Loucy (cell line): ENCODE results near the gene ZIC4.

Source experiments
- H2AFZ ChIP-seq: fragments of 200-600 bp; sonication (generic); 2 replicates; pipeline ENCODE4 v1.6.0; 2016; ENCODE audit warnings: antibody characterized with exemption, mild to moderate bottlenecking, low read length, moderate library complexity
- H3F3A ChIP-seq: fragments of 200-600 bp; 2 replicates; pipeline ENCODE4 v1.6.0; 2016; ENCODE audit warnings: antibody characterized with exemption, low read depth, mild to moderate bottlenecking
- H3K27me3 ChIP-seq: fragments of 200-600 bp; sonication (generic); 2 replicates; pipeline ENCODE4 v1.6.1; 2014; ENCODE audit warnings: low read length, mild to moderate bottlenecking; ENCODE audit not compliant: insufficient read depth, poor library complexity, severe bottlenecking
- H3K36me3 ChIP-seq: fragments of 200-600 bp; sonication (generic); 2 replicates; pipeline ENCODE4 v1.6.1; 2016; ENCODE audit warnings: low read length; ENCODE audit not compliant: insufficient read depth
- H3K4me1 ChIP-seq: fragments of 200-600 bp; sonication (generic); 2 replicates; pipeline ENCODE4 v1.5.1; 2014; ENCODE audit warnings: low read length, mild to moderate bottlenecking; ENCODE audit not compliant: insufficient read depth, poor library complexity, severe bottlenecking
- H3K4me2 ChIP-seq: fragments of 200-600 bp; sonication (generic); 2 replicates; pipeline ENCODE4 v1.6.0; 2014; ENCODE audit warnings: antibody characterized with exemption, low read length, low read depth, mild to moderate bottlenecking; ENCODE audit not compliant: poor library complexity, severe bottlenecking
- H3K4me3 ChIP-seq: fragments of 200-600 bp; sonication (generic); 2 replicates; pipeline ENCODE4 v1.5.1; 2014; ENCODE audit warnings: low read length, mild to moderate bottlenecking, mixed read lengths; ENCODE audit not compliant: poor library complexity, severe bottlenecking
- H3K79me2 ChIP-seq: fragments of 200-600 bp; sonication (generic); 2 replicates; pipeline ENCODE4 v1.6.1; 2014; ENCODE audit warnings: low read length; ENCODE audit not compliant: insufficient read depth
- H3K9ac ChIP-seq: fragments of 200-600 bp; sonication (generic); 2 replicates; pipeline ENCODE4 v1.6.0; 2014; ENCODE audit warnings: mild to moderate bottlenecking, low read depth, low read length, moderate library complexity; ENCODE audit not compliant: poor library complexity, severe bottlenecking
- H3K9me2 ChIP-seq: fragments of 200-600 bp; sonication (generic); replicated peaks from 2 replicates; pipeline ENCODE4 v1.6.1; 2016; ENCODE audit warnings: low read depth, low read length, mixed read lengths
- H3K9me3 ChIP-seq: fragments of 200-600 bp; sonication (generic); 2 replicates; pipeline ENCODE4 v1.6.1; 2014; ENCODE audit warnings: mild to moderate bottlenecking, antibody characterized with exemption, low read length, low read depth; ENCODE audit not compliant: insufficient read depth
- H4K20me1 ChIP-seq: fragments of 200-600 bp; sonication (generic); 2 replicates; pipeline ENCODE4 v1.6.0; 2014; ENCODE audit warnings: antibody characterized with exemption, low read length, mild to moderate bottlenecking; ENCODE audit not compliant: insufficient read depth, poor library complexity, severe bottlenecking
- EZH2phosphoT487 ChIP-seq: fragments of 200-600 bp; IDR thresholded peaks from 2 replicates; pipeline ENCODE4 v1.6.1; 2018; ENCODE audit warnings: antibody characterized with exemption, mild to moderate bottlenecking, moderate library complexity, borderline replicate concordance
- TF ChIP-seq, protein P1 (sequence below): fragments of 200-600 bp; sonication (generic); conservative IDR thresholded peaks from 2 replicates; pipeline ENCODE4 v1.5.1; 2014; ENCODE audit warnings: mild to moderate bottlenecking, antibody characterized with exemption, low read length

The ZIC4 gene

DNA sequence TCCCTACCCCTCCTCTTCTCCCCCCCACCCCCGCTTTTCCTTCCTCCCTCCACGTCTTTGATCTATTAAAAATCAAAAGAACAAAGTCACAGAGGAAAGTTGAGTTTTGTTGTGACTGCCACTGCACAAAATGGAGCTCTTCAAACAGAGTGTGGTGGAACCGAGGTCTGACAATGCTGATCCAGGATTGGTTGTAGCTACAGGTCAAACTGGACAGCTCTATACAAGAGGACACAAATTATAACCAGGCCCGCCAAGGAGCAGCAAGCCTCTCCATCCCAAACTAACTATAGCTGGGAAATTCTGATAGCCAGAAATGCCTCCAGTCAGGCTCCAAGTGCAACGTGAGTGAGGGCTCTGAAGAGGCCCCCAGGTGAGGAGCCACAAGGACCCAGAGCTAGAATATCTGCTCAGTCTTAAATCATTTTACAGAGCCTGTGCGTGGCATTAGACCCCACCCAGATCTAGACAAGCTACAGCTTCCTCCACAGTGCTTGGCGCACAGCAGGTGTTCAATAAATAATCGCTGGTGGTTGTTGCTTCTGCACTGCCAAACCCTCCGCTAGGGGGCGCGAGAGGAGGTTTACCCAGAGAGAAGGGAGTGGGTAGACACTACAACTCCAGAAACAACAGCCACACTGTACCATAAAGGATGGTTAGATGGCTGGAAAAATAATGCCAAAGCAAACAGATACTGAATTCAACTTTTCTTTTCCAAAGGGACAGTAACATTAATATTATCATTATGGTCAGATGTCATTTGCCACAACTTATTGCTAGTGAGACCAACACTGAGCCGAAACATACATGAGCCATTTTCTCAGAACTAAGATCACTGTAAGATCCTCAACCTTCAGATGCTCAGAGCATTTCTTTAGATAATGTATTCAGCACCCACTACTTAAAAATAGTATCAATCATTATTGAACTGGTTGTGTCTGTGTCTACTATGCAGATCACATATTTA lies 44.6 kb downstream of the ZIC4 start:
- H3K36me3 ChIP-seq = no peaks in the 10 kb centered on the region
- H3K9me3 ChIP-seq = no peaks in the 10 kb centered on the region
- H4K20me1 ChIP-seq = no peaks in the 10 kb centered on the region
- H3K4me1 ChIP-seq = no peaks in the 10 kb centered on the region
- H2AFZ ChIP-seq = no peak overlapping the region
- no peak overlapping the region for H3K4me2 ChIP-seq
- H3K9ac ChIP-seq = no peak overlapping the region
- H3F3A ChIP-seq = no peaks in the 10 kb centered on the region
- no peaks in the 10 kb centered on the region for H3K9me2 ChIP-seq
- no peaks in the 10 kb centered on the region for H3K79me2 ChIP-seq
- no peak overlapping the region for H3K4me3 ChIP-seq
- no peaks in the 10 kb centered on the region for H3K27me3 ChIP-seq
- no peak for TF ChIP-seq EZH2phosphoT487
- TF ChIP-seq, protein P1, sequence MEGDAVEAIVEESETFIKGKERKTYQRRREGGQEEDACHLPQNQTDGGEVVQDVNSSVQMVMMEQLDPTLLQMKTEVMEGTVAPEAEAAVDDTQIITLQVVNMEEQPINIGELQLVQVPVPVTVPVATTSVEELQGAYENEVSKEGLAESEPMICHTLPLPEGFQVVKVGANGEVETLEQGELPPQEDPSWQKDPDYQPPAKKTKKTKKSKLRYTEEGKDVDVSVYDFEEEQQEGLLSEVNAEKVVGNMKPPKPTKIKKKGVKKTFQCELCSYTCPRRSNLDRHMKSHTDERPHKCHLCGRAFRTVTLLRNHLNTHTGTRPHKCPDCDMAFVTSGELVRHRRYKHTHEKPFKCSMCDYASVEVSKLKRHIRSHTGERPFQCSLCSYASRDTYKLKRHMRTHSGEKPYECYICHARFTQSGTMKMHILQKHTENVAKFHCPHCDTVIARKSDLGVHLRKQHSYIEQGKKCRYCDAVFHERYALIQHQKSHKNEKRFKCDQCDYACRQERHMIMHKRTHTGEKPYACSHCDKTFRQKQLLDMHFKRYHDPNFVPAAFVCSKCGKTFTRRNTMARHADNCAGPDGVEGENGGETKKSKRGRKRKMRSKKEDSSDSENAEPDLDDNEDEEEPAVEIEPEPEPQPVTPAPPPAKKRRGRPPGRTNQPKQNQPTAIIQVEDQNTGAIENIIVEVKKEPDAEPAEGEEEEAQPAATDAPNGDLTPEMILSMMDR = peak; percentile 92

DNA sequence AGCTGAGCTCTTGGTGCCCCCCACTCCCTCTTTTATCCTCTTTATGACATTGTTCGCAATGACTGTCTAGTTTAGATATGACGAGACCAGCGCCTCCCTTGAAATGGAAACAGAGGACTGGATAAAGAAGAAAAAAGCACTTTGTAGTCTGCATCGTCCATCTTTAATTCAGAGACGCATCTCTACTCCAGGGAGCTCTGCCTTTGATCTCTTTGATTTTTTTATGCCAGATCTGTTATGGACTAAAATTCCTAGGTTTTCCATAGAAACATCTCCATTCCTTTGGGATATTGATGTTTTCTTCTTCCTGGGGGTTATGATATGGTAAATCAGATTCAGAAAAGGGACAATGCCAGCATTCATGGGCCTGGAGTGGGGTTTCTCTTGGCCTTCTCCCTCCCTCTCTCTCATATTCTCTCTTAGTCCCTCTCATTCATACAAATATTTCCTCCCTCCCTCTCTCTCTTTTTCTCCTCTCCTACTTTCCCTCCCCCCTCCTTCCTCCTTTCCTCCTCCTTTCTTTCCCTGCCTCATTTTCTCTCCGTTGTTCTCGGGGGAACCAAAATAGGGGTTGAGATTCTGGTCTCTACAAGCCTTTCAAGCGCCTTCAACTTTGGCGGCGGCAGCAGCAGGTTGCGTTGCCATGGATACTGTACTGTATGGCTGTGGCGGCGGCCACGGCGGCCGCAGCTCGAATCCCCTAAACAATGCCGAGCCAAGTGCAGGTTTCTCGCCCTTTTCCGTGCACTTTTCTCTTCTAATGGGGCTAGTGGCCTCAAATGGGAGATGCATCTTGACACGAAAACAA lies 45.5 kb downstream of the ZIC4 start:
- no peaks in the 10 kb centered on the region for H3K27me3 ChIP-seq
- H3K4me1 ChIP-seq = no peaks in the 10 kb centered on the region
- no peak overlapping the region for H3K4me3 ChIP-seq
- H3K79me2 ChIP-seq = no peaks in the 10 kb centered on the region
- no peaks in the 10 kb centered on the region for H3K9me3 ChIP-seq
- TF ChIP-seq EZH2phosphoT487 = no peak
- TF ChIP-seq, protein P1 = no peak
- H4K20me1 ChIP-seq = no peaks in the 10 kb centered on the region
- H2AFZ ChIP-seq = no peak overlapping the region
- no peak overlapping the region for H3K9ac ChIP-seq
- no peaks in the 10 kb centered on the region for H3F3A ChIP-seq
- H3K4me2 ChIP-seq = no peak overlapping the region
- H3K9me2 ChIP-seq = no peaks in the 10 kb centered on the region
- H3K36me3 ChIP-seq = no peaks in the 10 kb centered on the region

DNA sequence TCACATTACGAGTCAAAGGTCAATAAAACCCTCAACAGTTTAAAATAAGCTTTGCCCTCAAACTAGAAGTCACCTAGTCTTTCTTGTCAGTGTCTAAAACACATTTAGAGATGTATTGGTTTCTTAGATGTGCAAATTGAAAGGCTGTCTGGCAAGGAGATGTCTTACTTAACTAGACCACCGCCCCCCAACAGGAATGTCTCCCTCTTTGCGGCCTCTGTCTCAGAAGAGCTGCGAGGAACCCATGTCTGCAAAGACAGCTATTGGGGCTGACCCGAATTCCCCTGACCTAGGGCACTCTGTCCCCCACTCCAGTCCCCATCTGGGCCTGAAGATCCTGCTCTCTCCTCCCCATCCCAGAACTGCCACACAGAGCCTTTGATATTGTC lies 46.3 kb downstream of the ZIC4 start:
- Histone ChIP-seq H3K4me3 (no peak overlapping the region), H3K36me3 (no peaks in the 10 kb centered on the region), H3K9me3 (no peaks in the 10 kb centered on the region), H3F3A (no peaks in the 10 kb centered on the region), H3K79me2 (no peaks in the 10 kb centered on the region), H4K20me1 (no peaks in the 10 kb centered on the region), H2AFZ (no peak overlapping the region), H3K4me2 (no peak overlapping the region), H3K27me3 (no peaks in the 10 kb centered on the region), H3K4me1 (no peaks in the 10 kb centered on the region), H3K9me2 (no peaks in the 10 kb centered on the region), H3K9ac (no peak overlapping the region)
- TF ChIP-seq, protein P1 = no peak
- no peak for TF ChIP-seq EZH2phosphoT487
